ENCODE data around the gene KCNIP3.

DNA sequence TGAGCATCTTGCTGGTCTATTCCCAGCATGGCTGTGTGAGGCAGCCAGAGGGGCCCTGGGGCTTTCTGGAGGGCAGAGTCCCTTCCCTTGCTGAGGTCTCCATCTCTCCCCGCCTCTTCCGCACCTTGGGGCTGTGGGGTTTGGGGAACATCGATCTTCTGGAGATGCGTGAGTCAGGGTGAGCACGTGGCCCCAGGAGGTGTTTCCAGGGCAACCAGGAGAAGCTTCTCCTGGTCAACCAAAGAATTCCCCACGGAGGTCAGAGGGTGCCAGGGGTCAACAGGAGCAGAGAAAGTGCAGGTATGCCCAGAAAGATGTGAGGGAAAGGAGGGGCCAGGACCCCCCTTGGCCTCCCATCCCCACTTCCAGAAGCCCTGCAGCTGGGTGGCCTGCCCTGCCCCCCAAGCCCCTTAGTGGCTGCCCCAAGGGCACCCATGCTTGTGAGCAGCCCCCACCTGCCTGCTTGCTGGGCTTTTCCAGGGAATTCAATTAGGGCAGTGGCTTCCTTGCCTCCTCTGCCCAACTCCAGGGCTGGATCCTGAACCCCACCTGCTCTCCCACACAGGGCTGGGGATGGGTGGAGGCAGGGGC lies 25.7 kb upstream of the KCNIP3 start:
- TF ChIP-seq POLR2AphosphoS5 (IDR thresholded peaks at IDR 0.05; ENCODE audit: low read depth, low read length) (no peak), TAF1 (IDR thresholded peaks at IDR 0.05; ENCODE audit: low read depth, low read length) (no peak)
